Endodermal cell (in vitro differentiated cells): Measurements from ENCODE around the gene CDH13. TPM values are rescaled to one million over a fixed set of nuclear protein-coding genes. Genes with fewer than 3 reads are reported as not detected.

Experiments
- DNase-seq: peaks from one replicate; pipeline ENCODE4 v3.0.0-alpha.2; 2017
- H3K27ac ChIP-seq: 2 replicates; pipeline ENCODE4 v1.5.1; 2013; ENCODE audit warnings: mild to moderate bottlenecking, low read depth, low read length, moderate library complexity
- H3K27me3 ChIP-seq: 2 replicates; pipeline ENCODE4 v1.6.1; 2013; ENCODE audit warnings: mild to moderate bottlenecking, low read length, moderate library complexity; ENCODE audit not compliant: insufficient read depth, control insufficient read depth, poor library complexity, severe bottlenecking
- H3K36me3 ChIP-seq: 2 replicates; pipeline ENCODE4 v1.7.0; 2013; ENCODE audit warnings: mild to moderate bottlenecking, low read length, moderate library complexity; ENCODE audit not compliant: control insufficient read depth, insufficient read depth
- H3K4me1 ChIP-seq: one replicate; pipeline ENCODE4 v1.7.0; 2013; ENCODE audit warnings: low read length; ENCODE audit not compliant: control insufficient read depth, insufficient read depth
- H3K4me3 ChIP-seq: 2 replicates; pipeline ENCODE4 v1.5.1; 2013; ENCODE audit warnings: mild to moderate bottlenecking, low read length, moderate library complexity
- H3K9ac ChIP-seq: 2 replicates; pipeline ENCODE4 v1.6.1; 2013; ENCODE audit warnings: mild to moderate bottlenecking, low read length, moderate library complexity; ENCODE audit not compliant: poor library complexity, severe bottlenecking; ENCODE audit errors: extremely low read depth
- H3K9me3 ChIP-seq: 2 replicates; pipeline ENCODE4 v1.6.1; 2013; ENCODE audit warnings: mild to moderate bottlenecking, low read length, moderate library complexity; ENCODE audit not compliant: control insufficient read depth
- H3K27ac Mint-ChIP-seq: 2 replicates; pipeline ENCODE4 v1.8.0; 2020; ENCODE audit warnings: mixed read lengths
- H3K27me3 Mint-ChIP-seq: 2 replicates; pipeline ENCODE4 v1.8.0; 2021; ENCODE audit warnings: mild to moderate bottlenecking, mixed read lengths; ENCODE audit not compliant: insufficient read depth
- H3K36me3 Mint-ChIP-seq: 2 replicates; pipeline ENCODE4 v1.8.0; 2020; ENCODE audit warnings: low read depth, mixed read lengths
- H3K4me1 Mint-ChIP-seq: 2 replicates; pipeline ENCODE4 v1.8.0; 2020; ENCODE audit warnings: mixed read lengths
- H3K4me3 Mint-ChIP-seq: 2 replicates; pipeline ENCODE4 v1.8.0; 2020; ENCODE audit warnings: mild to moderate bottlenecking, moderate library complexity, mixed read lengths
- H3K9me3 Mint-ChIP-seq: 2 replicates; pipeline ENCODE4 v1.8.0; 2020; ENCODE audit warnings: mild to moderate bottlenecking, mixed read lengths
- WGBS, 2 experiments: methylation state at CpG; one replicate each; pipeline versions ENCODE4 v1.1.5 to v1.1.7; 2013; ENCODE audit warnings: missing lambda C conversion rate in 2 of 2, mixed read lengths in 1 of 2; ENCODE audit not compliant: insufficient coverage in 1 of 2, insufficient read length in 1 of 2; 5-methylcytosine and 5-hydroxymethylcytosine counted together
- total RNA-seq, 2 donors: library from RNA; stranded (reverse); fragmentation: NEBNext Ultra II Directional in 1 of 2; extraction: Animal tissue kit (Norgen Biotek cat#: 25700) in 1 of 2; gene quantifications; 2 replicates in 1 of 2; 3 replicates in 1 of 2; pipeline ENCODE4 v1.2.1, GENCODE V29; 2021
- TF ChIP-seq, protein P1 (sequence below): fragments of 200-600 bp; sonication (generic); conservative IDR thresholded peaks from 2 replicates; pipeline ENCODE4 v1.5.0; 2021; ENCODE audit warnings: antibody characterized with exemption, mild to moderate bottlenecking

CDH13 gene
- total RNA-seq, 2 donors from 2014 or later = 0.86 to 1.8 TPM

DNA sequence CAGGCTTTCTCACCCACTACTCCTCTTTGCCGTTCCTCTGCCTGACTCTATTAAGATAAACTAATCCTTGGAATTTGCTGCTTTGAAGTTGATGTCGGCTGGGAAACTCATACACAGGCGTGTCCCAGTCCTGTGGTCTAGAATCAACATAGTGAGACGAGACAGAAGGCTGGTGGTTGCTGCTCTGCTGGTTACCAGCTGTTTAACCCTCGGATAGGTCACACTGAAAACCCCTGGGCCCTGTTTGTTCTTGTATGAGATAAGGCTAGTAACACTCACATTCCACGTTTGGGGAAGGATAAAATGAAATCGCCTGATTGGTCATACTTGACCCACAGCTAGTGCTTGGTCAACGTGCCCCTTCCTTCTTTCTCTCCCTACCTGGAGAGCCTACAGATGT is 517.0 kb downstream of the CDH13 start:
- H3K4me3 ChIP-seq = no peak overlapping the region
- H3K27ac ChIP-seq = no peak overlapping the region
- H3K4me1 ChIP-seq = peaks cover 9% of the 10 kb centered on the region
- WGBS, 2 experiments = 22 to 33% methylated on average over 6 to 8 of the region's 8 CpGs
- Mint-ChIP-seq H3K27me3 (peaks cover 11% of the 10 kb centered on the region), H3K36me3 (no peaks in the 10 kb centered on the region), H3K4me1 (peaks cover 18% of the 10 kb centered on the region), H3K9me3 (peaks cover 1% of the 10 kb centered on the region), H3K27ac (peak overlapping the region; percentile 65), H3K4me3 (no peak overlapping the region)
- TF ChIP-seq, protein P1, sequence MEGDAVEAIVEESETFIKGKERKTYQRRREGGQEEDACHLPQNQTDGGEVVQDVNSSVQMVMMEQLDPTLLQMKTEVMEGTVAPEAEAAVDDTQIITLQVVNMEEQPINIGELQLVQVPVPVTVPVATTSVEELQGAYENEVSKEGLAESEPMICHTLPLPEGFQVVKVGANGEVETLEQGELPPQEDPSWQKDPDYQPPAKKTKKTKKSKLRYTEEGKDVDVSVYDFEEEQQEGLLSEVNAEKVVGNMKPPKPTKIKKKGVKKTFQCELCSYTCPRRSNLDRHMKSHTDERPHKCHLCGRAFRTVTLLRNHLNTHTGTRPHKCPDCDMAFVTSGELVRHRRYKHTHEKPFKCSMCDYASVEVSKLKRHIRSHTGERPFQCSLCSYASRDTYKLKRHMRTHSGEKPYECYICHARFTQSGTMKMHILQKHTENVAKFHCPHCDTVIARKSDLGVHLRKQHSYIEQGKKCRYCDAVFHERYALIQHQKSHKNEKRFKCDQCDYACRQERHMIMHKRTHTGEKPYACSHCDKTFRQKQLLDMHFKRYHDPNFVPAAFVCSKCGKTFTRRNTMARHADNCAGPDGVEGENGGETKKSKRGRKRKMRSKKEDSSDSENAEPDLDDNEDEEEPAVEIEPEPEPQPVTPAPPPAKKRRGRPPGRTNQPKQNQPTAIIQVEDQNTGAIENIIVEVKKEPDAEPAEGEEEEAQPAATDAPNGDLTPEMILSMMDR = no peak
- no peaks in the 10 kb centered on the region for H3K36me3 ChIP-seq
- peak; percentile 84 for DNase-seq
- H3K9me3 ChIP-seq = peaks cover 9% of the 10 kb centered on the region
- no peaks in the 10 kb centered on the region for H3K27me3 ChIP-seq
- H3K9ac ChIP-seq = no peak overlapping the region

DNA sequence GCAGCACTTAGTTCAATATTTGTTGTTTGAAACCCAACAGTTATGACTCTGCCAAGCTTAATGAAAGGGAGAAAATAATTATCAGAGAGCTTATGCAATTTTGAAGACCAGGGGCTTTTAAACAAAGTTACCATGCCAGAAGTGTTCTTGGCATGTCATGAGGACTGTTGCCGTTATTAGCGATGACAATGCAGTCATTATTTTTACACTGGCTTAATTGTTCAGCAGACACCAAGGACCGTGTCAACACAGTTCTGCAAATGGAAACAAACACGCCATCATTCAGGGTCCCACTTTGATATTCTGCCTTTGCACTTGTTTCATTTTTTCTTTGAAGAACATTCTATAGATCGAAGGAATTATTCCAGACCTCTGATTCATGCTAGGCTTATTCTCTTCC is 518.5 kb downstream of the CDH13 start:
- WGBS, 2 experiments = 93 to 95% methylated on average over 4 to 5 of the region's 5 CpGs

DNA sequence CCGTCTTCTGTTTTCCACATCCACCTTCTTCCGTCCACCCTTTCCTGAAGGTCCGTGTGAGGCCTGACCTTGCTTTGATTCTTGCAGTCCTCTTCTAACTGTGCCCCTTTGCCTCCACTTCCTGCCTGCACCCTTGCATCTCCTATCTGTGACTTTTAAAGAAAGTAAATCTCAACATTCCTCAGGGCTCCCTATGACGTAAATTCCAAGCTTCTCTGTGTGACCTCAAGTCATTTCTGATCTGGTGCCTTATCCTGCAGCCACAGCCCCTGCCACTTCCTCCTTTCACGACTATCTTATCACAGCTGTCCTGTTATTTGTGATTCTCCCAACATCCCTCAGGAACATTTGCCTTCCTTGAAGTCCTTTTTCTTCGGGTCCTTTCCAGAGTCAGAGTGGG is 520.5 kb downstream of the CDH13 start:
- Histone ChIP-seq H3K4me1 (peaks cover 9% of the 10 kb centered on the region), H3K9ac (no peak overlapping the region), H3K9me3 (no peaks in the 10 kb centered on the region), H3K4me3 (no peak overlapping the region), H3K27ac (no peak overlapping the region), H3K36me3 (no peaks in the 10 kb centered on the region), H3K27me3 (no peaks in the 10 kb centered on the region)
- Mint-ChIP-seq H3K36me3 (no peaks in the 10 kb centered on the region), H3K9me3 (no peaks in the 10 kb centered on the region), H3K4me3 (no peak overlapping the region), H3K27me3 (peaks cover 4% of the 10 kb centered on the region), H3K4me1 (peaks cover 18% of the 10 kb centered on the region), H3K27ac (no peak overlapping the region)
- TF ChIP-seq, protein P1 = no peak
- DNase-seq = no peak
- 68 to 84% methylated on average over 6 of the region's 6 CpGs for WGBS, 2 experiments

More for the DNA sequence above, 518.5 kb downstream of the CDH13 start:
- H3K27ac ChIP-seq = no peak overlapping the region
- no peak overlapping the region for H3K9ac ChIP-seq
- H3K27ac Mint-ChIP-seq = no peak overlapping the region
- H3K36me3 Mint-ChIP-seq = no peaks in the 10 kb centered on the region
- peaks cover 9% of the 10 kb centered on the region for H3K4me1 ChIP-seq
- no peak overlapping the region for H3K4me3 ChIP-seq
- no peaks in the 10 kb centered on the region for H3K36me3 ChIP-seq
- peaks cover 1% of the 10 kb centered on the region for H3K9me3 Mint-ChIP-seq
- no peaks in the 10 kb centered on the region for H3K27me3 ChIP-seq
- peaks cover 18% of the 10 kb centered on the region for H3K4me1 Mint-ChIP-seq
- TF ChIP-seq, protein P1 = no peak
- peaks cover 9% of the 10 kb centered on the region for H3K9me3 ChIP-seq
- DNase-seq = no peak
- H3K4me3 Mint-ChIP-seq = no peak overlapping the region
- H3K27me3 Mint-ChIP-seq = peaks cover 7% of the 10 kb centered on the region
